ENCODE data around the gene EEPD1. TPM values are rescaled to one million over a fixed set of nuclear protein-coding genes. Genes with fewer than 3 reads are reported as not detected.

The EEPD1 gene
- total RNA-seq, 1 experiment from 2014 or later, result 5.0 TPM

GRCh38 chr7:36277249-36277542, 124.1 kb downstream of the EEPD1 start:
- Histone ChIP-seq H3K9ac (ENCODE audit: extremely low read depth, insufficient read length, low read length) (no peak overlapping the region), H3K14ac (ENCODE audit: insufficient read depth, low read length) (no peak overlapping the region), H2AFZ (ENCODE audit: low read length) (no peak overlapping the region), H2BK5ac (ENCODE audit: insufficient read length, low read length) (no peak overlapping the region), H3K23ac (ENCODE audit: insufficient read length, low read depth, low read length) (no peak overlapping the region), H2AK5ac (ENCODE audit: insufficient read length, low read length) (no peak overlapping the region), H4K91ac (ENCODE audit: insufficient read length, low read depth, low read length) (no peak overlapping the region), H3K18ac (ENCODE audit: insufficient read length, low read depth, low read length) (no peak overlapping the region), H4K5ac (ENCODE audit: insufficient read length, low read depth, low read length) (no peak overlapping the region), H2BK12ac (ENCODE audit: insufficient read length, low read depth, low read length) (no peak overlapping the region), H3K27ac (ENCODE audit: insufficient read length, low read depth, low read length) (no peak overlapping the region), H2BK15ac (ENCODE audit: low read depth, low read length) (no peak overlapping the region), H3K4me1 (ENCODE audit: insufficient read depth, low read length) (peaks cover 28% of the 10 kb centered on the region; the same call in 1 of the 2 replicates), H4K8ac (replicated peaks; ENCODE audit: insufficient read length, low read depth, low read length) (no peak overlapping the region), H4K20me1 (ENCODE audit: control insufficient read depth, insufficient read depth, insufficient read length) (no peaks in the 10 kb centered on the region), H3K4ac (ENCODE audit: low read depth, low read length) (no peak overlapping the region), H3K4me2 (ENCODE audit: insufficient read depth, insufficient read length, low read length) (no peak overlapping the region), H3K79me1 (ENCODE audit: insufficient read depth, low read depth, low read length, poor library complexity, severe bottlenecking) (no peaks in the 10 kb centered on the region), H3K27me3 (ENCODE audit: insufficient read depth, low read length) (no peaks in the 10 kb centered on the region), H3K9me3 (ENCODE audit: control insufficient read depth, low read depth, low read length) (no peaks in the 10 kb centered on the region), H2BK20ac (ENCODE audit: low read depth, low read length, poor library complexity, severe bottlenecking) (no peak overlapping the region), H3K23me2 (ENCODE audit: insufficient read length, low read depth, low read length, poor library complexity, severe bottlenecking) (no peaks in the 10 kb centered on the region), H2BK120ac (ENCODE audit: low read depth, low read length, poor library complexity, severe bottlenecking) (no peak overlapping the region), H3T11ph (ENCODE audit: low read length) (no peak overlapping the region), H3K79me2 (ENCODE audit: insufficient read depth, low read length) (no peaks in the 10 kb centered on the region), H3K56ac (ENCODE audit: insufficient read length, low read depth, low read length) (no peak overlapping the region)
- no peak for TF ChIP-seq CTCF (conservative IDR thresholded peaks at IDR 0.05)
- peaks cover 83 to 88% of the 10 kb centered on the region in 2 experiments for H3K4me1 Mint-ChIP-seq
- H3K27me3 Mint-ChIP-seq (ENCODE audit: low read depth), result peaks cover 4% of the 10 kb centered on the region
- no peaks in the 10 kb centered on the region; a peak in 1 of 5 replicates for H3K9me3 Mint-ChIP-seq
- H3K27ac Mint-ChIP-seq, result peak overlapping the region in 2 of 3 experiments; percentile 14 to 45; a peak in 1 of 7 replicates
- H3K4me3 Mint-ChIP-seq, result no peak overlapping the region; a peak in 1 of 5 replicates
- H3K36me3 Mint-ChIP-seq (ENCODE audit: insufficient read depth in 1 of 3, low read depth in 3 of 3), result no peaks in the 10 kb centered on the region; a peak in 1 of 7 replicates
- no peak for DNase-seq
- no CpG with 5 or more reads among the region's 6 CpGs for WGBS (ENCODE audit: extremely low coverage, insufficient read length, low lambda C conversion rate)

Measured in H9 (cell line).